ENCODE results near the gene CCDC187.
"Not testable (repeated sequence)": the region's sequence is repeated elsewhere in the genome, so short reads cannot be mapped to it uniquely, and the experiment has no call there.

CCDC187 gene

GRCh38 chr9:136329636-136330405, 25.9 kb upstream of the CCDC187 start:
- DNase-seq = no peak
- in situ Hi-C loops (cut with HindIII; ENCODE audit: low pct_ligation_motif_present, low pct_unique_long_range_greater_than_20kb, low sequenced_read_pairs) = no loop called here

GRCh38 chr9:136329211-136329627, 25.3 kb upstream of the CCDC187 start:
- no peak for DNase-seq
- in situ Hi-C loops (cut with HindIII; ENCODE audit: low pct_ligation_motif_present, low pct_unique_long_range_greater_than_20kb, low sequenced_read_pairs) = no loop called here

- DNase-seq = no peak
- in situ Hi-C loops (cut with HindIII; ENCODE audit: low pct_ligation_motif_present, low pct_unique_long_range_greater_than_20kb, low sequenced_read_pairs) = no loop called here
These were observed 24.7 kb upstream of the CCDC187 start for GRCh38 chr9:136328622-136329041.

- DNase-seq = no peak
- in situ Hi-C loops (cut with HindIII; ENCODE audit: low pct_ligation_motif_present, low pct_unique_long_range_greater_than_20kb, low sequenced_read_pairs) = no loop called here
These were observed 24.2 kb upstream of the CCDC187 start for GRCh38 chr9:136328011-136328621.

- peak; percentile 45 for DNase-seq
- in situ Hi-C loops (cut with HindIII; ENCODE audit: low pct_ligation_motif_present, low pct_unique_long_range_greater_than_20kb, low sequenced_read_pairs) = no loop called here
These were observed 23.5 kb upstream of the CCDC187 start, which contains the start of gene GPSM1 for GRCh38 chr9:136327304-136327974. TSS of gene GPSM1 (plus strand) at chr9:136327539. CDS start at chr9:136327696, 157 bp downstream.

GRCh38 chr9:136326761-136327303, 22.9 kb upstream of the CCDC187 start:
- in situ Hi-C loops (cut with HindIII; ENCODE audit: low pct_ligation_motif_present, low pct_unique_long_range_greater_than_20kb, low sequenced_read_pairs) = no loop called here
- DNase-seq = no peak

GRCh38 chr9:136326061-136326760, 22.3 kb upstream of the CCDC187 start:
- DNase-seq = no peak
- in situ Hi-C loops (cut with HindIII; ENCODE audit: low pct_ligation_motif_present, low pct_unique_long_range_greater_than_20kb, low sequenced_read_pairs) = no loop called here

GRCh38 chr9:136325358-136325757, 21.5 kb upstream of the CCDC187 start:
- in situ Hi-C loops (cut with HindIII; ENCODE audit: low pct_ligation_motif_present, low pct_unique_long_range_greater_than_20kb, low sequenced_read_pairs) = no loop called here
- no peak for DNase-seq

- in situ Hi-C loops (cut with HindIII; ENCODE audit: low pct_ligation_motif_present, low pct_unique_long_range_greater_than_20kb, low sequenced_read_pairs) = no loop called here
- no peak for DNase-seq
These were observed 20.8 kb upstream of the CCDC187 start for GRCh38 chr9:136324501-136325300.

- no peak for DNase-seq
- in situ Hi-C loops (cut with HindIII; ENCODE audit: low pct_ligation_motif_present, low pct_unique_long_range_greater_than_20kb, low sequenced_read_pairs) = no loop called here
These were observed 19.5 kb upstream of the CCDC187 start for GRCh38 chr9:136323371-136323789.

- in situ Hi-C loops (cut with HindIII; ENCODE audit: low pct_ligation_motif_present, low pct_unique_long_range_greater_than_20kb, low sequenced_read_pairs) = no loop called here
- no peak for DNase-seq
These were observed 18.9 kb upstream of the CCDC187 start for GRCh38 chr9:136322756-136323330.

- in situ Hi-C loops (cut with HindIII; ENCODE audit: low pct_ligation_motif_present, low pct_unique_long_range_greater_than_20kb, low sequenced_read_pairs) = no loop called here
These were observed 17.7 kb upstream of the CCDC187 start for GRCh38 chr9:136321561-136321960.

GRCh38 chr9:136320972-136321371, 17.1 kb upstream of the CCDC187 start:
- DNase-seq; in situ Hi-C loops (cut with HindIII; ENCODE audit: low pct_ligation_motif_present, low pct_unique_long_range_greater_than_20kb, low sequenced_read_pairs): not testable (repeated sequence)

More at GRCh38 chr9:136321561-136321960, 17.7 kb upstream of the CCDC187 start:
- DNase-seq = no peak

GRCh38 chr9:136319955-136320354, 16.1 kb upstream of the CCDC187 start:
- in situ Hi-C loops (cut with HindIII; ENCODE audit: low pct_ligation_motif_present, low pct_unique_long_range_greater_than_20kb, low sequenced_read_pairs); DNase-seq: not testable (repeated sequence)

GRCh38 chr9:136319244-136319643, 15.3 kb upstream of the CCDC187 start:
- in situ Hi-C loops (cut with HindIII; ENCODE audit: low pct_ligation_motif_present, low pct_unique_long_range_greater_than_20kb, low sequenced_read_pairs); DNase-seq: not testable (repeated sequence)

GRCh38 chr9:136318776-136319241, 14.9 kb upstream of the CCDC187 start:
- no peak for DNase-seq
- in situ Hi-C loops (cut with HindIII; ENCODE audit: low pct_ligation_motif_present, low pct_unique_long_range_greater_than_20kb, low sequenced_read_pairs) = no loop called here

- in situ Hi-C loops (cut with HindIII; ENCODE audit: low pct_ligation_motif_present, low pct_unique_long_range_greater_than_20kb, low sequenced_read_pairs) = no loop called here
- DNase-seq = no peak
These were observed 14.3 kb upstream of the CCDC187 start for GRCh38 chr9:136318111-136318775.
